ENCODE data around the gene RB1.

- TF ChIP-seq CTCF (IDR thresholded peaks at IDR 0.05) (no peak), NFE2L1 (CRISPR knock-in tag; IDR thresholded peaks at IDR 0.05) (no peak), TP53 (CRISPR knock-in tag; IDR thresholded peaks at IDR 0.05) (no peak), TEAD4 (CRISPR knock-in tag; IDR thresholded peaks at IDR 0.05) (no peak), RELA (CRISPR knock-in tag; IDR thresholded peaks at IDR 0.05; ENCODE audit: borderline replicate concordance) (no peak), ESRRA (CRISPR knock-in tag; IDR thresholded peaks at IDR 0.05; ENCODE audit: borderline replicate concordance) (no peak), ZBTB43 (CRISPR knock-in tag; IDR thresholded peaks at IDR 0.05) (no peak), CBFB (CRISPR knock-in tag; IDR thresholded peaks at IDR 0.05; ENCODE audit: low read depth) (no peak), AFF4 (CRISPR knock-in tag; IDR thresholded peaks at IDR 0.05; ENCODE audit: borderline replicate concordance) (no peak), KAT7 (CRISPR knock-in tag; IDR thresholded peaks at IDR 0.05; ENCODE audit: borderline replicate concordance) (no peak), ATF1 (CRISPR knock-in tag; IDR thresholded peaks at IDR 0.05) (no peak), ETV6 (CRISPR knock-in tag; IDR thresholded peaks at IDR 0.05) (no peak), FOXP1 (CRISPR knock-in tag; IDR thresholded peaks at IDR 0.05; ENCODE audit: borderline replicate concordance) (no peak), E2F1 (CRISPR knock-in tag; IDR thresholded peaks at IDR 0.05) (no peak)
Observed at GRCh38 chr13:48266701-48267639, 36.6 kb upstream of the RB1 start.
